Breast epithelium (tissue), 3 donors: Measurements from ENCODE around the gene MYO5B.

Experiments
- CTCF ChIP-seq, 3 donors: fragments of 450-650 bp; IDR thresholded peaks; one replicate each; pipeline ENCODE4 v1.5.1; 2016 to 2017; ENCODE audit warnings: antibody characterized with exemption in 3 of 3, mild to moderate bottlenecking in 3 of 3, moderate library complexity in 3 of 3
- POLR2A ChIP-seq: fragments of 450-650 bp; IDR thresholded peaks from one replicate; pipeline ENCODE4 v1.6.1; 2016; ENCODE audit warnings: antibody characterized with exemption, mild to moderate bottlenecking, moderate library complexity
- POLR2AphosphoS5 ChIP-seq, 3 donors: sonication (generic); formaldehyde crosslinking; IDR thresholded peaks; one replicate each; pipeline ENCODE4 v1.6.1; 2017; ENCODE audit warnings: antibody characterized with exemption in 3 of 3

- TF ChIP-seq CTCF (IDR thresholded peaks at IDR 0.05) (no peak), POLR2AphosphoS5 (IDR thresholded peaks at IDR 0.05) (no peak), POLR2A (no peak)
Observed at GRCh38 chr18:49850636-49851035, 344.3 kb downstream of the MYO5B start.
